ENCODE data around the gene PRKACA.

DNA sequence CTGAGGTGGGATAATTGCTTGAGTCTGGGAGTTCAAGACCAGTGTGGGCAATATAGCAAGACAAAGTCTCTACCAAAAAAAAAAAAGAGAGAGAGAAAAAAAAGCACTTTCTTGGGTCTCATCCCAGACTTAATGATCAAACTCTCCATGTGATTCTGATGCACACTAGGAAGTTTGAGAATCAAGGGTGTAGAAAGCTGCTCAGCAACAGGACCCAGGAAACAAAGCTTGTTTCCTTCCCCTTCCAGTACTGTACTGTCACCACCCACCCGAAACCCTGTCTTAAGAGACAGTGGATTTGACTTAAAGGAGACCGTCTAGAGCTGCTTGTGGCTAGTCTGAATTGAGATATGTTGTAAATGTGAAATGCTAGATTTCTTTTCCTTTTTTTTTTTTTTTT lies 39.2 kb downstream of the PRKACA start:
- TF ChIP-seq POLR2A (IDR thresholded peaks at IDR 0.05; ENCODE audit: low read depth, low read length), result no peak
- TF ChIP-seq TAF1 (IDR thresholded peaks at IDR 0.05; ENCODE audit: borderline replicate concordance, low read depth, low read length), result no peak
- TF ChIP-seq POLR2AphosphoS5 (IDR thresholded peaks at IDR 0.05; ENCODE audit: low read depth, low read length), result no peak
